Astrocyte of the cerebellum (primary cell): Measurements from ENCODE around the gene AIRE.

Experiments used
- DNase-seq: peaks from one replicate; pipeline ENCODE4 v3.0.0-alpha.2; 2011; ENCODE audit warnings: low read depth
- H3K4me3 ChIP-seq: 2 replicates; pipeline ENCODE4 v1.5.1; 2011; ENCODE audit warnings: mild to moderate bottlenecking, low read depth, low read length, moderate library complexity
- CTCF ChIP-seq: IDR thresholded peaks from 2 replicates; pipeline ENCODE4 v1.5.1; 2012; ENCODE audit warnings: low read length, low read depth, moderate library complexity, mild to moderate bottlenecking; ENCODE audit errors: missing control alignments
- in situ Hi-C: cut with HindIII; loops from 2 replicates; pipeline ENCODE4 v1.10.0; 2017; ENCODE audit warnings: low sequenced_read_pairs

The AIRE gene

GRCh38 chr21:44294391-44295162 lies 8.9 kb downstream of the AIRE start:
- no peak for DNase-seq
- in situ Hi-C loops: no loop called here
- TF ChIP-seq CTCF: no peak
- H3K4me3 ChIP-seq: no peak overlapping the region

- TF ChIP-seq CTCF: no peak
- in situ Hi-C loops: no loop called here
- no peak overlapping the region for H3K4me3 ChIP-seq
- no peak for DNase-seq
Observed at GRCh38 chr21:44295163-44295573, 9.5 kb downstream of the AIRE start.

- no peak for DNase-seq
- no peak for TF ChIP-seq CTCF
- in situ Hi-C loops: no loop called here
- H3K4me3 ChIP-seq: no peak overlapping the region
Observed at GRCh38 chr21:44295646-44296045, 10.0 kb downstream of the AIRE start.

- TF ChIP-seq CTCF: no peak
- no peak for DNase-seq
- H3K4me3 ChIP-seq: no peak overlapping the region
- in situ Hi-C loops: no loop called here
Observed at GRCh38 chr21:44296103-44296519, 10.4 kb downstream of the AIRE start.

GRCh38 chr21:44296916-44297315 lies 11.2 kb downstream of the AIRE start:
- TF ChIP-seq CTCF: no peak
- in situ Hi-C loops: no loop called here

GRCh38 chr21:44297525-44298290 lies 12.0 kb downstream of the AIRE start:
- no peak overlapping the region for H3K4me3 ChIP-seq
- in situ Hi-C loops: no loop called here
- DNase-seq: peak; percentile 49
- peak; percentile 76 for TF ChIP-seq CTCF

More at GRCh38 chr21:44296916-44297315, 11.2 kb downstream of the AIRE start:
- no peak for DNase-seq
- no peak overlapping the region for H3K4me3 ChIP-seq
